ENCODE data around the gene TOM1L1.

TOM1L1 gene

DNA sequence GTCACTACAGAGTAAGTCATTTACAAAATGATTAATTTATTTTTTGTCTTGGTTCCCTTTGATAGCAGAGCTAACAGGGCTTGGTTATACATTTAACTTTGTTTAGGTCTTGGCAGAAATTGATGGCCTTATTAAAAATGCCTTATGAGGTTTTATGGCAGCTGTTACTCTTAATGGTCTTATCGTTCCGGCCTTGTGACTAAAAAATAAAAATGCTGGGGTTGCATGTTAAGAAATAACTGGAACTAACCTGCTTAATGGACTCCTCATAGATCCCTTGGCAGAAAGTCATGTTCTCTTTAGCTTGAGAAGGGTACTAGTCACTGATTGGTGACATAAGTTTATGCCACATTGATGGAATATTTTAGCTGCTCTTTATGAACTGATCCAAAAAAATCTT lies 49.5 kb downstream of the TOM1L1 start:
- H3K36me3 ChIP-seq (ENCODE audit: control insufficient read depth, low read depth, low read length): peaks cover 74% of the 10 kb centered on the region

DNA sequence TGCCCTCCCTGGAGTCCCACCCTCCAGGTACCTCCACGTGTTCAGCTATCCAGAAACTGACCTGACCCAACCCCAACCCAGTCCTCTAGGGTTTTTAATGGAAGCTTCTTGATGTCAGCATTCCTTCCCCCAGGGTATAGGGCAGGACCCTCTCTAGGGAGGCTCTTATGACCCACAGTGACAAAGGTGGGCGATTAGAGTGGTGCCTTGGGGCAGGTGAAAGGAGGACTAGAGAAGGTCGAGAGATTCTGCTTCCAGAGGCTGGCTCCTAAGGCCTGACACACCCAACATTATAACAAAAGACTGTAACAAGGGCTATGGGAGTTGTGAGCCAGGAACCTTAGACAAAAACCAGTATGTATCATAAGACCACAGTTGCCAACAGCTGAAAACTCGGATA lies 50.6 kb downstream of the TOM1L1 start:
- no peaks in the 10 kb centered on the region for H3K27me3 ChIP-seq (ENCODE audit: control insufficient read depth, insufficient read depth, low read length)
- H3K9me3 ChIP-seq (ENCODE audit: control insufficient read depth, low read depth, low read length): no peaks in the 10 kb centered on the region
- H3K36me3 ChIP-seq (ENCODE audit: control insufficient read depth, low read depth, low read length): peaks cover 72% of the 10 kb centered on the region
- no peak overlapping the region for H3K9ac ChIP-seq (ENCODE audit: low read length)
- no peaks in the 10 kb centered on the region for H3K4me1 ChIP-seq (ENCODE audit: control insufficient read depth, low read depth, low read length)
- no peak overlapping the region for H3K27ac ChIP-seq (ENCODE audit: low read length)
- no peak overlapping the region for H3K4me3 ChIP-seq (ENCODE audit: low read length)

More for the DNA sequence above, 49.5 kb downstream of the TOM1L1 start:
- Histone ChIP-seq H3K9ac (ENCODE audit: low read length) (no peak overlapping the region), H3K4me1 (ENCODE audit: control insufficient read depth, low read depth, low read length) (no peaks in the 10 kb centered on the region), H3K9me3 (ENCODE audit: control insufficient read depth, low read depth, low read length) (no peaks in the 10 kb centered on the region), H3K27me3 (ENCODE audit: control insufficient read depth, insufficient read depth, low read length) (no peaks in the 10 kb centered on the region), H3K4me3 (ENCODE audit: low read length) (no peak overlapping the region), H3K27ac (ENCODE audit: low read length) (no peak overlapping the region)

- H3K9me3 ChIP-seq (ENCODE audit: control insufficient read depth, low read depth, low read length): no peaks in the 10 kb centered on the region
- H3K4me1 ChIP-seq (ENCODE audit: control insufficient read depth, low read depth, low read length): peaks cover 9% of the 10 kb centered on the region
- no peaks in the 10 kb centered on the region for H3K27me3 ChIP-seq (ENCODE audit: control insufficient read depth, insufficient read depth, low read length)
- H3K36me3 ChIP-seq (ENCODE audit: control insufficient read depth, low read depth, low read length): peaks cover 70% of the 10 kb centered on the region
- H3K9ac ChIP-seq (ENCODE audit: low read length): no peak overlapping the region
- peak overlapping the region; percentile 62 for H3K27ac ChIP-seq (ENCODE audit: low read length)
- no peak overlapping the region for H3K4me3 ChIP-seq (ENCODE audit: low read length)
Observed at GRCh38 chr17:54956791-54957190, 56.1 kb downstream of the TOM1L1 start.

GRCh38 chr17:54967621-54968261 lies 67.1 kb downstream of the TOM1L1 start:
- Histone ChIP-seq H3K4me1 (ENCODE audit: control insufficient read depth, low read depth, low read length) (peaks cover 10% of the 10 kb centered on the region), H3K27me3 (ENCODE audit: control insufficient read depth, insufficient read depth, low read length) (no peaks in the 10 kb centered on the region), H3K9me3 (ENCODE audit: control insufficient read depth, low read depth, low read length) (no peaks in the 10 kb centered on the region), H3K4me3 (ENCODE audit: low read length) (peak overlapping the region; percentile 80), H3K27ac (ENCODE audit: low read length) (peak overlapping the region; percentile 67), H3K36me3 (ENCODE audit: control insufficient read depth, low read depth, low read length) (peaks cover 27% of the 10 kb centered on the region), H3K9ac (ENCODE audit: low read length) (peak overlapping the region; percentile 90)

- peak within 1 kb of the TSS; percentile 67 for H3K27ac ChIP-seq (ENCODE audit: low read length)
- H3K4me3 ChIP-seq (ENCODE audit: low read length): peak within 1 kb of the TSS; percentile 80
- peaks cover 10% of the 10 kb centered on the region for H3K4me1 ChIP-seq (ENCODE audit: control insufficient read depth, low read depth, low read length)
- H3K9me3 ChIP-seq (ENCODE audit: control insufficient read depth, low read depth, low read length): no peaks in the 10 kb centered on the region
- peaks cover 20% of the 10 kb centered on the region for H3K36me3 ChIP-seq (ENCODE audit: control insufficient read depth, low read depth, low read length)
- no peaks in the 10 kb centered on the region for H3K27me3 ChIP-seq (ENCODE audit: control insufficient read depth, insufficient read depth, low read length)
- H3K9ac ChIP-seq (ENCODE audit: low read length): peak within 1 kb of the TSS; percentile 90
Observed at GRCh38 chr17:54968262-54968987, 67.8 kb downstream of the TOM1L1 start, which contains the start of the genes COX11 and STXBP4. Gene COX11 (minus strand): TSS chr17:54968654. CDS start chr17:54968646, 8 bp downstream. Gene STXBP4 (plus strand): TSS chr17:54968765. CDS start chr17:54986220, 17,455 bp downstream.

GRCh38 chr17:54968988-54969332 lies 68.3 kb downstream of the TOM1L1 start:
- peaks cover 10% of the 10 kb centered on the region for H3K4me1 ChIP-seq (ENCODE audit: control insufficient read depth, low read depth, low read length)
- H3K9me3 ChIP-seq (ENCODE audit: control insufficient read depth, low read depth, low read length): no peaks in the 10 kb centered on the region
- peaks cover 14% of the 10 kb centered on the region for H3K36me3 ChIP-seq (ENCODE audit: control insufficient read depth, low read depth, low read length)
- no peaks in the 10 kb centered on the region for H3K27me3 ChIP-seq (ENCODE audit: control insufficient read depth, insufficient read depth, low read length)
- H3K4me3 ChIP-seq (ENCODE audit: low read length): peak overlapping the region; percentile 80
- peak overlapping the region; percentile 30 for H3K27ac ChIP-seq (ENCODE audit: low read length)
- peak overlapping the region; percentile 90 for H3K9ac ChIP-seq (ENCODE audit: low read length)

DNA sequence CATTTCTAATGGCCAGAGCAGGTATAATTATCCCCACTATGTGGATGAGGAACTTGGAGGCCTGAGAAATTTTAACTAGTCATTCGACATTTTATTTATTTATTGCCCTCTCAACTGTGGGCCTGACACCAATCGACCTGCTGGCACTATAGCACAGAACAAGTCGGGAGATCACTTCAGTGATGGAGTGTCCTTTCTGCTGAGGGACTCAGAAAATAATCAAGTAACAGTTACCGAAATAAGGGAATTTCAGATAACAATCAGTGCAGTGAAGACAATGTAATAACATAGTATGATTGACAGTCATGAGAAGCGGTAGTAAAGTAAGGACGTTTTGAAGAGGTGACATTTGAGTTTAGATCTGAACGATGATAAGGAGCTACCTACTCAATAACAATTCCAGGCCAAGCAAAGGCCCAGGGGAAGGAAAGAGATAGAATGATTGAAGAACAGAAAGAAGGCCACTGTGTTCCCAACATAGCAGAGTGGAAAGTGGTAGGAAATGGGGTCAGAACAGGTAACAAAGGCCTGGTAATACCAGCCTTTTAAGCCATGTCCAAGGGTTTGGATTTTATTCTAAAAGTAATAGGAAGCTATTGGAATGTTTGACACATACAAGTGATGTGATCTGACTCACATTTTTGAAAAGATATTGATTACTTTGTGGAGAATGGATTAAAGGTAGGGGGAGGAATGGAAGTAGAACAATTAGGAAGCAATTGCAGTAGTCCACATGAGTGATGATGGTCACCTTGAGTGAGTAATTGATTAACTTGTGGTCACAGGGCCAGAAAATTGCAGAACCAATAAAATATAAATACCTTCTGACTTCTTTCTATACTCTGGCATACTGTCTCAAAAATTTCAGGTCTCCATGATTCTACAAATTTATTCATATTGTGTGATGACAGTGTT lies 69.3 kb downstream of the TOM1L1 start:
- H3K27me3 ChIP-seq (ENCODE audit: control insufficient read depth, insufficient read depth, low read length): no peaks in the 10 kb centered on the region
- peaks cover 5% of the 10 kb centered on the region for H3K36me3 ChIP-seq (ENCODE audit: control insufficient read depth, low read depth, low read length)
- H3K27ac ChIP-seq (ENCODE audit: low read length): no peak overlapping the region
- peak overlapping the region; percentile 80 for H3K4me3 ChIP-seq (ENCODE audit: low read length)
- H3K4me1 ChIP-seq (ENCODE audit: control insufficient read depth, low read depth, low read length): peaks cover 10% of the 10 kb centered on the region
- no peaks in the 10 kb centered on the region for H3K9me3 ChIP-seq (ENCODE audit: control insufficient read depth, low read depth, low read length)
- peak overlapping the region; percentile 90 for H3K9ac ChIP-seq (ENCODE audit: low read length)

- H3K9me3 ChIP-seq (ENCODE audit: control insufficient read depth, low read depth, low read length): no peaks in the 10 kb centered on the region
- peaks cover 3% of the 10 kb centered on the region for H3K36me3 ChIP-seq (ENCODE audit: control insufficient read depth, low read depth, low read length)
- H3K4me1 ChIP-seq (ENCODE audit: control insufficient read depth, low read depth, low read length): peaks cover 9% of the 10 kb centered on the region
- H3K27ac ChIP-seq (ENCODE audit: low read length): no peak overlapping the region
- H3K27me3 ChIP-seq (ENCODE audit: control insufficient read depth, insufficient read depth, low read length): no peaks in the 10 kb centered on the region
- H3K9ac ChIP-seq (ENCODE audit: low read length): no peak overlapping the region
- H3K4me3 ChIP-seq (ENCODE audit: low read length): no peak overlapping the region
Observed at GRCh38 chr17:54971147-54971546, 70.5 kb downstream of the TOM1L1 start.

DNA sequence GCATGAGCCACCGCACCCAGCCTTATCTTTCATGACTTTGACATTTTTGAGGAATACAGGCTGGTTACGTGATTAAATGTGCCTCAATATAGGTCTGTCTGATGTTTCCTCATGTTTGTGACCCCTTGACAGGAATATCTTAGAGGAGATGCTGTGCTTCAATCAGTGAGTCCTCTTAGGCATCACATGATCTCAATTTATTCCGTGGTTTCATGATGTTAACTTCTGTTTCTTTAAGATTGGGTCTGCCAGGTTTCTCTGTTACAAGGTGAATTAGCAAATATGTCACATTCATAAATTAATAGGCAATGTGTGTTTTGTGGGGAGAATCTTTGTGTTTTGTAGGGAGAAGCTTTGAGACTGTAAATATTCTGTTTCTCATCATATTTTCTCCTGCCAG lies 71.2 kb downstream of the TOM1L1 start:
- H3K27ac ChIP-seq (ENCODE audit: low read length): no peak overlapping the region
- peaks cover 4% of the 10 kb centered on the region for H3K4me1 ChIP-seq (ENCODE audit: control insufficient read depth, low read depth, low read length)
- no peak overlapping the region for H3K4me3 ChIP-seq (ENCODE audit: low read length)
- no peak overlapping the region for H3K9ac ChIP-seq (ENCODE audit: low read length)
- H3K27me3 ChIP-seq (ENCODE audit: control insufficient read depth, insufficient read depth, low read length): no peaks in the 10 kb centered on the region
- H3K9me3 ChIP-seq (ENCODE audit: control insufficient read depth, low read depth, low read length): no peaks in the 10 kb centered on the region
- H3K36me3 ChIP-seq (ENCODE audit: control insufficient read depth, low read depth, low read length): no peaks in the 10 kb centered on the region

DNA sequence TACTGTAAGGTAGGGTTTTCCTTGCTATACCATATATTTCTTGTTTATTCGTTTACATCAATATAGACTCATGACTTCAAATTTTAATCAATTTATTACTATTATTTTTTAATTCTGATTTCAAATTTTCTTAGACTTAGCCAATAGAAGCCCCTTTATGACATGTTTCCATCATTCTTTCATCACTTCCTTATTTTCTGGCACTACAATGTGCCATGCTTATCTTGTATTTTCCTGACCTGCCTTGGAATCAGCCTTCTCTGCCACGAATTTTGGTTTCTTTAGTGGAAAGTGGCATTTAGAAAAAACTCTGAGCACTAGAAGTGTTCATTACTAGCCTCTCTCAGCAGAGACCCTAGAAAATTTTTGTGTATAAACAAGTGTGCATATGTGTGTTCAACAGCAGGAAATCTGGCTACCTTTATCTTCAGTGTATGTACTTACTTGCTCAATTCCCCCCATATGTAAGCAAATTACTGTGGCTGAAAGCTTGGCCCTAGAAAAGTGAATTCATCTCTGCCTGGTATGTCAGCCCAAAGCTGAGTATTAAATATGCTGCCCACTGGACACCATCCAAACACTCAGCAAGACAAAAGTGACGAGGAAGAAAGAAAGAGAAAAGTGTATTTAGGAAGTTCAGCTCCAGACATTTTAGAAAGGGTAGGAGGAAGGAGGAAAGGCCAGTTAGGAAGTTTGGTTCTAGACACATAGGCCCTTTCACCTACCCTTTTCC lies 71.9 kb downstream of the TOM1L1 start:
- Histone ChIP-seq H3K9me3 (ENCODE audit: control insufficient read depth, low read depth, low read length) (no peaks in the 10 kb centered on the region), H3K4me3 (ENCODE audit: low read length) (no peak overlapping the region), H3K27me3 (ENCODE audit: control insufficient read depth, insufficient read depth, low read length) (no peaks in the 10 kb centered on the region), H3K36me3 (ENCODE audit: control insufficient read depth, low read depth, low read length) (no peaks in the 10 kb centered on the region), H3K9ac (ENCODE audit: low read length) (no peak overlapping the region), H3K27ac (ENCODE audit: low read length) (no peak overlapping the region), H3K4me1 (ENCODE audit: control insufficient read depth, low read depth, low read length) (peaks cover 4% of the 10 kb centered on the region)

DNA sequence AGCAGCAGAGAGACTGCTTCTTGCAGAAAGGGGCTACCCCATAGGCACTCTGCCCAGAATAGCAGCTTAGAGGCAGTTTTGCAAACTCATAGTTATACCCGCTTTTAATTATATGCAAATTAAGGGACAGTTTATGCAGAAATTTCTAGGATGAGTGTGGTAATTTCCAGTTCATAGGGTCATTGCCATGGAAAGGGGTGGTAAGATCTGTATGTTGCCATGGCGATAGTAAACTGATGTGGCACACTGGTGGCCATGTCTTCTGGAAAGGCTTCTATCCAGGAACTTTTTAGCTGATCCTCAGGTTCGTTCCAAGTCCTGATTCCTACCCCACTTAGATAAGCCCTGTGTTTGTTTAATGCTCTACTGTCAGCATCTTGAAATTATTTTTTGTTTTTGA lies 74.1 kb downstream of the TOM1L1 start:
- no peaks in the 10 kb centered on the region for H3K27me3 ChIP-seq (ENCODE audit: control insufficient read depth, insufficient read depth, low read length)
- peaks cover 2% of the 10 kb centered on the region for H3K4me1 ChIP-seq (ENCODE audit: control insufficient read depth, low read depth, low read length)
- no peak overlapping the region for H3K4me3 ChIP-seq (ENCODE audit: low read length)
- H3K9me3 ChIP-seq (ENCODE audit: control insufficient read depth, low read depth, low read length): no peaks in the 10 kb centered on the region
- no peaks in the 10 kb centered on the region for H3K36me3 ChIP-seq (ENCODE audit: control insufficient read depth, low read depth, low read length)
- no peak overlapping the region for H3K9ac ChIP-seq (ENCODE audit: low read length)
- no peak overlapping the region for H3K27ac ChIP-seq (ENCODE audit: low read length)
